GM12865 (cell line): ENCODE results near the gene LRRC4B.

ENCODE experiments used
- DNase-seq: peaks from one replicate; pipeline ENCODE4 v3.0.0; 2010; ENCODE audit warnings: low read depth
- H3K4me3 ChIP-seq: 2 replicates; pipeline ENCODE4 v1.5.1; 2011; ENCODE audit warnings: mild to moderate bottlenecking, low read depth, low read length, control low read depth
- CTCF ChIP-seq: IDR thresholded peaks from 2 replicates; pipeline ENCODE4 v1.5.1; 2011; ENCODE audit warnings: low read length, control low read depth, low read depth, inconsistent platforms; ENCODE audit not compliant: insufficient read depth; ENCODE audit errors: missing control alignments

LRRC4B gene

GRCh38 chr19:50507376-50507775 is 60.9 kb downstream of the LRRC4B start:
- TF ChIP-seq CTCF: no peak
- no peak for DNase-seq
- H3K4me3 ChIP-seq: no peak overlapping the region

- no peak for DNase-seq
- TF ChIP-seq CTCF: no peak
- H3K4me3 ChIP-seq: no peak overlapping the region
These were observed 61.5 kb downstream of the LRRC4B start for GRCh38 chr19:50506700-50507099.

GRCh38 chr19:50505856-50506611 is 62.2 kb downstream of the LRRC4B start:
- no peak for TF ChIP-seq CTCF
- DNase-seq: no peak
- H3K4me3 ChIP-seq: no peak overlapping the region

- DNase-seq: no peak
- TF ChIP-seq CTCF: no peak
- H3K4me3 ChIP-seq: no peak overlapping the region
These were observed 66.4 kb downstream of the LRRC4B start for GRCh38 chr19:50501568-50502475.

- H3K4me3 ChIP-seq: no peak overlapping the region
- TF ChIP-seq CTCF: no peak
- DNase-seq: no peak
These were observed 67.1 kb downstream of the LRRC4B start for GRCh38 chr19:50501186-50501567.

GRCh38 chr19:50500753-50501151 is 67.5 kb downstream of the LRRC4B start:
- H3K4me3 ChIP-seq: no peak overlapping the region
- DNase-seq: no peak
- TF ChIP-seq CTCF: no peak
